ENCODE results near the gene OAF. TPM values are rescaled to one million over a fixed set of nuclear protein-coding genes. Genes with fewer than 3 reads are reported as not detected.

OAF gene
- total and polyA plus RNA-seq, 4 donors, result 15.0 to 151 (median 82.0) TPM

- TF ChIP-seq, protein P1, sequence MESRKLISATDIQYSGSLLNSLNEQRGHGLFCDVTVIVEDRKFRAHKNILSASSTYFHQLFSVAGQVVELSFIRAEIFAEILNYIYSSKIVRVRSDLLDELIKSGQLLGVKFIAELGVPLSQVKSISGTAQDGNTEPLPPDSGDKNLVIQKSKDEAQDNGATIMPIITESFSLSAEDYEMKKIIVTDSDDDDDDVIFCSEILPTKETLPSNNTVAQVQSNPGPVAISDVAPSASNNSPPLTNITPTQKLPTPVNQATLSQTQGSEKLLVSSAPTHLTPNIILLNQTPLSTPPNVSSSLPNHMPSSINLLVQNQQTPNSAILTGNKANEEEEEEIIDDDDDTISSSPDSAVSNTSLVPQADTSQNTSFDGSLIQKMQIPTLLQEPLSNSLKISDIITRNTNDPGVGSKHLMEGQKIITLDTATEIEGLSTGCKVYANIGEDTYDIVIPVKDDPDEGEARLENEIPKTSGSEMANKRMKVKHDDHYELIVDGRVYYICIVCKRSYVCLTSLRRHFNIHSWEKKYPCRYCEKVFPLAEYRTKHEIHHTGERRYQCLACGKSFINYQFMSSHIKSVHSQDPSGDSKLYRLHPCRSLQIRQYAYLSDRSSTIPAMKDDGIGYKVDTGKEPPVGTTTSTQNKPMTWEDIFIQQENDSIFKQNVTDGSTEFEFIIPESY (IDR thresholded peaks at IDR 0.05), result peak; percentile 79
- TF ChIP-seq RAD21 (IDR thresholded peaks at IDR 0.05), result peak; percentile 37 to 62
- TF ChIP-seq RXRA (IDR thresholded peaks at IDR 0.05), result peak; percentile 98 to 99
- peak; percentile 84 for TF ChIP-seq YY1 (IDR thresholded peaks at IDR 0.05)
- TF ChIP-seq NR2F2 (IDR thresholded peaks at IDR 0.05), result peak; percentile 64
These were observed 17.8 kb upstream of the OAF start (continued) for GRCh38 chr11:120192831-120193625.

DNA sequence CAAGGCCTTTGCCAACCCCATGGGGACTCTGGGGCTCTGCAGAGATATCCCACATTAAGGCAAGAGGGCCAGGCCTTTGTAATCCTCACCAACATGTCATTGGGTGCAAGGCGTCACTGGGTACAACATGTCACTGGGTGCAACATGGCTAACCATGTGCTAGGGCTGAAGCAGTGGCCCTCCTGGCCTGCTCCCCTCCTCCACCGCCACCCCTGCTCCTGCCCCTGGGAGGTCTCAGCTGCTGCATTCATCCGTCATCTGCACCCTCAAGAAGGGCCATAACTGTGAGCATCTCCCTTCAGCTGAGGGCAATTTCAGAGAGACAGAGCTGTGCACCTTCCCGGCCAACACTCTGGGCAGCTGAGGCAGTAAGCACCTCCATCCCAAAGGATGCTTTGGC lies 16.7 kb upstream of the OAF start:
- peaks cover 5 to 61% (median 44%) of the 10 kb centered on the region in 4 donors for H3K4me1 ChIP-seq (ENCODE audit: control insufficient read depth in 4 of 4, insufficient read depth in 4 of 4, low read length in 3 of 4)
- H3K27ac ChIP-seq (ENCODE audit: low read depth in 1 of 2, low read length in 2 of 2), result no peak overlapping the region
- H3K4me3 ChIP-seq (ENCODE audit: low read depth in 1 of 3, low read length in 3 of 3), result no peak overlapping the region
- TF ChIP-seq HNF4A (conservative IDR thresholded peaks at IDR 0.05), result no peak
- no peak for TF ChIP-seq GABPA (IDR thresholded peaks at IDR 0.05 in 1 of 2, conservative IDR thresholded peaks at IDR 0.05 in 1 of 2)
- TF ChIP-seq YY1 (IDR thresholded peaks at IDR 0.05), result no peak
- TF ChIP-seq JUND (IDR thresholded peaks at IDR 0.05), result no peak
- H3K9ac ChIP-seq (ENCODE audit: low read depth in 1 of 2, low read length in 2 of 2), result no peak overlapping the region
- H3K9me3 ChIP-seq (ENCODE audit: control insufficient read depth in 4 of 4, low read length in 3 of 4), result no peaks in the 10 kb centered on the region
- H3K27me3 ChIP-seq (ENCODE audit: control insufficient read depth in 4 of 4, insufficient read depth in 4 of 4, low read length in 3 of 4), result no peaks in the 10 kb centered on the region
- no peaks in the 10 kb centered on the region for H3K36me3 ChIP-seq (ENCODE audit: control insufficient read depth in 4 of 4, insufficient read depth in 3 of 4, low read depth in 1 of 4, low read length in 3 of 4)
- DNase-seq (ENCODE audit: low spot score), result no peak
- WGBS, result 93% methylated on average over 4 of the region's 4 CpGs

DNA sequence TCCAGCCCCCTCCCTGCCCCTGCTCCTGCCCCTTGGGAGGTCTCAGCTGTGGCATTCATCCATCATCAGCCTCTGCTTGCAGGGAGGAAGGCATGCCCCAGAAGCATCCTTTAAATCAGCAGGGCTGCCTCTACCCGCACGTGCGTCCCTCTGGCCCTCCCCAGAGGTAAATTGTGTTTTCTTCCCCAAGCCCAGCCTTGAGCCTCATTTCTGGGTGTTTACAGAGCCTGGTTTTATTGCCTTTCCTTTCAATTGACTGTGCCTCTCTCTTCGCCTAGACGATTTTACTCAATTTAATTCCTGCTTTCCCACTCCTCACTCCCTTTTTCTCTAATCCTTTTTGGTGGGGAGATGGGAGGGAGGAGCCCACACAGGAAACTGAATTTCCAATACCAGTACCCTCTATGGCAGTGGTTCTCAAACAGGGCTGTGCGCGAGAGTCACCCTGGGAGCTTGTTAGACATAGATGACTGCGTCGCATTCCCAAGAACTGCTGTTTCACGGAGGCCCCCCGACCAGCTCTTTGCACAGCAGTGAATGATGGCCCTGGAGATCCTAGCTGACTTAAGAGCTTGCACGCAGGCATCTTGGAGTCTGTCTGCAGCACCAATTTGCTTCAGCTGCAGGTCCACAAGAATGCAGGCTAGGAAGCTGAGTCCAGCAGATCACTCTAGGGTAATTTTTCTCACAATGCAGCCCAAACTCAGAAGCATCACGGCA lies 15.1 kb upstream of the OAF start:
- Histone ChIP-seq H3K36me3 (ENCODE audit: control insufficient read depth in 4 of 4, insufficient read depth in 3 of 4, low read depth in 1 of 4, low read length in 3 of 4) (no peaks in the 10 kb centered on the region), H3K27ac (ENCODE audit: low read depth in 1 of 2, low read length in 2 of 2) (no peak overlapping the region), H3K4me3 (ENCODE audit: low read depth in 1 of 3, low read length in 3 of 3) (no peak overlapping the region), H3K4me1 (ENCODE audit: control insufficient read depth in 4 of 4, insufficient read depth in 4 of 4, low read length in 3 of 4) (peaks cover 5 to 65% (median 43%) of the 10 kb centered on the region in 4 donors), H3K9ac (ENCODE audit: low read depth in 1 of 2, low read length in 2 of 2) (no peak overlapping the region), H3K27me3 (ENCODE audit: control insufficient read depth in 4 of 4, insufficient read depth in 4 of 4, low read length in 3 of 4) (no peaks in the 10 kb centered on the region), H3K9me3 (ENCODE audit: control insufficient read depth in 4 of 4, low read length in 3 of 4) (no peaks in the 10 kb centered on the region)
- TF ChIP-seq JUND (IDR thresholded peaks at IDR 0.05), result no peak
- TF ChIP-seq NR2F2 (IDR thresholded peaks at IDR 0.05), result no peak
- TF ChIP-seq GABPA (IDR thresholded peaks at IDR 0.05 in 1 of 2, conservative IDR thresholded peaks at IDR 0.05 in 1 of 2), result no peak
- TF ChIP-seq TAF1 (conservative IDR thresholded peaks at IDR 0.05), result no peak
- TF ChIP-seq FOXA2 (IDR thresholded peaks at IDR 0.05), result no peak
- TF ChIP-seq EGR1 (IDR thresholded peaks at IDR 0.05; ENCODE audit: low read depth in 2 of 2), result no peak
- no peak for TF ChIP-seq YY1 (IDR thresholded peaks at IDR 0.05)
- no peak for TF ChIP-seq RXRA (IDR thresholded peaks at IDR 0.05)
- TF ChIP-seq, protein P2, sequence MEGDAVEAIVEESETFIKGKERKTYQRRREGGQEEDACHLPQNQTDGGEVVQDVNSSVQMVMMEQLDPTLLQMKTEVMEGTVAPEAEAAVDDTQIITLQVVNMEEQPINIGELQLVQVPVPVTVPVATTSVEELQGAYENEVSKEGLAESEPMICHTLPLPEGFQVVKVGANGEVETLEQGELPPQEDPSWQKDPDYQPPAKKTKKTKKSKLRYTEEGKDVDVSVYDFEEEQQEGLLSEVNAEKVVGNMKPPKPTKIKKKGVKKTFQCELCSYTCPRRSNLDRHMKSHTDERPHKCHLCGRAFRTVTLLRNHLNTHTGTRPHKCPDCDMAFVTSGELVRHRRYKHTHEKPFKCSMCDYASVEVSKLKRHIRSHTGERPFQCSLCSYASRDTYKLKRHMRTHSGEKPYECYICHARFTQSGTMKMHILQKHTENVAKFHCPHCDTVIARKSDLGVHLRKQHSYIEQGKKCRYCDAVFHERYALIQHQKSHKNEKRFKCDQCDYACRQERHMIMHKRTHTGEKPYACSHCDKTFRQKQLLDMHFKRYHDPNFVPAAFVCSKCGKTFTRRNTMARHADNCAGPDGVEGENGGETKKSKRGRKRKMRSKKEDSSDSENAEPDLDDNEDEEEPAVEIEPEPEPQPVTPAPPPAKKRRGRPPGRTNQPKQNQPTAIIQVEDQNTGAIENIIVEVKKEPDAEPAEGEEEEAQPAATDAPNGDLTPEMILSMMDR (IDR thresholded peaks at IDR 0.05; ENCODE audit: low read depth, low read length, missing input control), result no peak
- WGBS, result 83% methylated on average over 13 of the region's 13 CpGs
- no peak for DNase-seq (ENCODE audit: low spot score)
